A204.1 (cell line): ENCODE measurements around the gene HDDC2.

Experiments
- FAIRE-seq: peaks from 2 replicates; lab custom pipeline; 2012; peaks lifted over from hg19 to GRCh38; lab: Jason Lieb, UNC

The HDDC2 gene

GRCh38 chr6:125269328-125269985 is 32.3 kb downstream of the HDDC2 start:
- no peak for FAIRE-seq

GRCh38 chr6:125268765-125269164 is 33.0 kb downstream of the HDDC2 start:
- no peak for FAIRE-seq

- FAIRE-seq, result no peak
Observed at GRCh38 chr6:125267806-125268523, 33.8 kb downstream of the HDDC2 start.

GRCh38 chr6:125264476-125264875 is 37.3 kb downstream of the HDDC2 start:
- FAIRE-seq, result no peak

- FAIRE-seq, result no peak
Observed at GRCh38 chr6:125262016-125263013, 39.5 kb downstream of the HDDC2 start.

DNA sequence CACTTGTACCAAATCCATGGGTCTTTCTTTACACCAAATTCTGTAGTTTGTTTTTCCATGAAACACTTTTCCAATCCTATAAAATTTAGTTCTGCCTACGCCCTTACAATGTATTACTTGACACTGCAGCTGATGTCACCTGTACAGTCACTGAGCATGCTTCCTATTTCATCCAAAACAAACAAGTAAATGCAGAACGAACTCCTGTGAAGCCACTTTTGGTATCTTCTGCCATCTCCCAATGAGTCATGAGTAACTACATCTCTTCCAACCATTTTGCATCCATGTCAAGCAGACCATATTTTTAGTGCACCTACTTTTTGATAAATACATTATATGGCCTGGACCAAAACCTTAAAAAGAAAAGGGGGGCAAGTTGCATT is 42.4 kb downstream of the HDDC2 start:
- FAIRE-seq, result no peak

DNA sequence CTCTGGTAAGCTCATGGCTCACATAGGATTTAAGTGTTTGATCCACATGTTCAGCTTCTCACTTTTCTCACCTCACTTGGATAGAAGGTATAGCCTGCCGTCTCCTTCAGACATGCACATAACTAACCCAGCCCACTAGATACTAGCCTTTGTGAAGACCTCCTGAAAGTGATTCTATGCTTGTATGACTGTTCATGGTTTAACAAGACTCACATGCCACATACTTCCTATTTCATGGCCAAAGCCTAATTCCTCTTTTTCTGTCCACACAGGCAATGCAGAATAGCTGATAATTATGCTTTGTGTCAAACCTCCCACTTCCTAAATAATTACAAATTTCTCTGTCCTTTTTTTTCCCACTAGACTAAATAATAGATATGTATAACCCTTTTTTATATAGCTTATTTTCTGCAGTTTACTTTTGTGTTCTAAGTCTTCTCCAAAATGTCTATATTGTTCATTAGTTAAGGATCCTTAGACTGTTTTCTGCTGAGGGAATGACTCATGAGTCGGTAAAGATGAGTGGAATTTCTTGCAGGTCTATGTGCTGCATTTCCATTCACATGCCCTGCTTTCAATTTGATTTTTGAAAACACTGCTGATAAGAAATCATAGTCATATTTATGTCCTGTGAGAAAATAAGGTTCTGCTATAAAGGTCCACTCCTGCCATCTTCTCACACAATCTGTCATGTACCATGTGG is 43.0 kb downstream of the HDDC2 start:
- FAIRE-seq, result no peak

DNA sequence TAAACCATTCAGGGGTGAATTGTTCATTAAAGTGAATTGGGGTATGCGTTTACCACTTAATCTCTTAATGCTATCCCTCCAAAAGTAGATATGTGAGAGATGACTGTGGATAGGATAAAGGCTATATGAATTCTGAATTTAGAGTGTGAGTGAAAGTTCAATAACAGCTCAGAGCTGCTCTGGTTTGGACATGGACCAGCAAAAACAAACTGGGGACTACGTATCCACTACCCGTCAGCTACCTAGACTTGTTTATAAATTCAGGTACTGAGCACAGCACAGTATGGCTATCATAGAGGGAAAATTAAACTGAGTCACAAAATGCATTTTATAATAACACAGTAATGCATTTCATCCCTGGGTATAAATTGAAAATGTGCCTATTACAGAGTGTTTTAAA is 44.4 kb downstream of the HDDC2 start:
- FAIRE-seq, result no peak

DNA sequence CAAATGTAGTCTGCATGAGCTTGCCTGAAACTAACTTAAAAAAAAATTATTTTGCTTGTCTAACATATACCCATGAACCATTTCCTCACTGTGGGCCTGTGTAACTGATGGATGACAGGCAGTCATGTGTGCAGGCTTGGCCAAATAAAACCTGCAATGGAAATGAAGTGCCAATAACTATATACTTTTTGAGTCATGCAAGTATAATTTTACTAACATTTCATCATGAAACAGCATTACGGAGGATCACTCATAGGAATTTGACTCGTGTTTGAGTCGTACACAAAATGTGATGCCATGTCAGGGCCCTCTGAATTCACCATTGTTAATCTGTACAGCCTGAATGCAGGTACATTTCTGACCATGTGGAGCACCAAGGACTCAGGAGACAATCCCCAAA is 46.6 kb downstream of the HDDC2 start:
- no peak for FAIRE-seq

GRCh38 chr6:125254321-125254720 is 47.4 kb downstream of the HDDC2 start:
- FAIRE-seq, result no peak

DNA sequence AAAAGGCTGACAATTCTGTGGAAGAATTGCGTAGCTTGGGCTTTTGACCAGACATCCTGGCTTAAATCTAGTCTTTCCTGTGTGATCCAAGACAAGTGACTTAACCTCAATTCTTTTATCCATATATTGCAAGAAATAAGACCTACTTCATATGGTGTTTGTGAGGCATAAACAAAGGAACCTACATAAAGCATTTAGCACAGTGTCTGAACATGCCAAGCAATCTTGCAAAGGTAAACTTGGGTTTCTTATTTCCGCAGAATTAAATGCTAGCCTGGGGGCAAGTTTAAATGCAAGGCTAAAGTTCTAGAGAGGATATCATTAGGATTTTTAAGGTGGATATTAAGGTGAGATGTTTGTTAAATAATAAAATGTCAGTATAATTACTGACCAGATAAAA is 47.9 kb downstream of the HDDC2 start:
- no peak for FAIRE-seq

- FAIRE-seq, result no peak
Observed at GRCh38 chr6:125252891-125253290, 48.9 kb downstream of the HDDC2 start.

GRCh38 chr6:125251516-125252220 is 50.1 kb downstream of the HDDC2 start:
- no peak for FAIRE-seq

GRCh38 chr6:125250511-125250910 is 51.3 kb downstream of the HDDC2 start:
- FAIRE-seq, result no peak

DNA sequence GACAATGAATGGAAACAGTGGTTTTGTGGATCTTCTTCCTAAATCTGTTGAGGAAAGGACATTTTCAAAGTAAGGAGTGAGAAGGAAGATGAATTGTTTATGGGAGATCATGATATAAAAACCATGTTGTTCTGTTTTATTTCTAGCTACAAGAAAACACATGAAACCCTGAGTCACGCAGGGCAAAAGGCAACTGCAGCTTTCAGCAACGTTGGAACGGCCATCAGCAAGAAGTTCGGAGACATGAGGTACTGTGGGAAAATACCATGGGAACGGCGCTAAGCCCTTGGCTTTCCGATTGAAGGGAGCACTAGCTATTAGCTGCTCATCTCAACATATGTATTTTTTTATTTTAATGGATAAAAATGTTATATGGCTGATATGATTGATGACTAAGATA is 53.6 kb downstream of the HDDC2 start:
- FAIRE-seq, result no peak

- no peak for FAIRE-seq
Observed at GRCh38 chr6:125246566-125246965, 55.2 kb downstream of the HDDC2 start.

DNA sequence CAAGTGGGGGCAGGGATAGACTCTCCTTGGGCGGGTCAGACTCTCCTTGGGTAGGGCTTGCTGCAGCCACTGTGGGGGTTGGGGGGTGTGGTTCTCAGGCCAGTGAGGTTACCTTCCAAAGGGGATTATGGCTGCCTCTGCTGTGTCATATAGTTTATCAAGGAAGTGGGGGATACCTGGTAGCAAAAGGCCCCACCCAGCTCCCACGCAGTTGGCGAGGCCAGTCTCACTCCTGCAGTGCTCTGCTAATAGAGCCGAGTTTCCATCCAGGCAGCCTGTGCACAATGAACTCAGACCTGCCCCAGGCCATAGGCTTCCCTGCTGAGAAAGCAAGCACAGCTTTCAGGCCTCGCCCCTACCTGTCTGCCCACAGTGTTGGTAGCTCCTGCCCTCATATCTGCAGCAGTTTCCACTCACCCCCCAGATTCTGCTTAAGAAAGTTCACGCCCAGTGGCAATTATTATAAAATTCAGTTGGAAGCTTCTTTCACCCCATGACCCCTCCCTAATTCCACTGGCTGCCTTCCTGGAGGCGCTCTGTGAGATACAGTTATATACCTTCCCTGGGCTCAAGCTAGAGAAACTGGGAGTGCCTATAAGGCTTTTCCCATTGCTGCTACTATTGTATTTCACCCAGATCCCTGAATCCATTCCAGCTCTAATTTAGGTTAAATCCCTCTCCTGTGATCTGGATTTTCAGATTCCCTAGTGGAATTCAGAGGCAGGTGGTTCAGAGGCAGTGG is 56.1 kb downstream of the HDDC2 start:
- FAIRE-seq, result no peak

GRCh38 chr6:125245109-125245508 is 56.7 kb downstream of the HDDC2 start:
- no peak for FAIRE-seq

DNA sequence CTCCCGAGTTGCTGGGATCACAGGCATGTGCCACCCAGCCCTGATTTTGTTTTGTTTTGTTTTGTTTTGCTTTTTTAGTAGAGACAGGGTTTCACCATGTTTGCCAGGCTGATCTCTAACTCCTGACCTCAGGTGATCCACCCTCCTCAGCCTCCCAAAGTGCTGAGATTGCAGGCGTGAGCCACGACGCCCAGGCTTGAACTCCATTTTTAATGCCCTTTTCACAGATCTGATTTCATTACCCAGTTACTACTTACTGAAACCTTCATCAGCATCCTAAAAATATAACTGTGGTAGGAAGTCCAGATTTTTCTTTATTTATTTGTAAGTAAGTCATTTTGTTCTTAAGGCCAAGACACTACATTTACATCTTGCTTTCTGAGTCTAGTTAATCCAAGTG is 64.0 kb downstream of the HDDC2 start:
- no peak for FAIRE-seq

DNA sequence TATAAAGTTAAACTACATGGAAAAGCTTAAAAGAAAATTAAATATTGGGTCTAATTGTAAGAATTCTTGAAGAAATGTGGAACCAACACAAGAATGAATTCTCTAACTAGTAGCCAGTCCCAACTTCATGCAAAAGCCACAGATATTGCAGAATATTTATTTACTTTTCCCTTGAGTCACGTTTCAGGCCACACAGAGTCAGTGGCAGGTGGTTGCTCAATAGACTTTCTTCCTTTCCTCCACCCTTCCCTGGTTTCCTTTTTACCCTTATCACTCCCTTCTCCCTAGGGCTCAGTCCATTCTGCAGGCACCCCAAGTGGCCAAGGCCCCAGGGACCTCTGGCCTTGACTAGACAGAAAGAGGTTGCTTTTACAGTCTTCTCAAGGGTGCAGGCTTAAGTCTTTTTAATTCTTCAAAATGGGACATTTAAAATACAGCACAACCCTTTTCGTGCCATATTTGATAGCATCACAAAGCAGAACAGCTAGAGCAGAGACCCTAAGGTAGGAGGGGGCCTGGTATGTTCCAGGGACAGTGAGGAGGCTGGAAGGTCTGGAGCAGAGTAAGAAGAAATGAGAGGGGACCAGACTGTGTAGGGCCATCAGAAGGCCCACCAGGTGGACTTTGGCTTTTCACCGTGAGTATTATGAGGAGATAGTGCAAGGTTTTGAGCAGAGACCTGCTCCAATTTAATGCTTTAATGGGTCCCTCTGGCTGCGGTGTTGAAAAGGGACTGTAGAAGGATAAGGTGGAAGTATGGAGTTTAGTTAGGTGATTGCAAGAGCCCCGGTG is 65.0 kb downstream of the HDDC2 start:
- no peak for FAIRE-seq
